A375 (cell line): Measurements from ENCODE around the gene KRTAP4-3. TPM values are rescaled to one million over a fixed set of nuclear protein-coding genes. Genes with fewer than 3 reads are reported as not detected.

Source experiments
- small RNA-seq: library from RNA; depleted of rRNA; stranded (forward); fragments of <200 nt; gene quantifications from one replicate; pipeline ENCODE3, GENCODE V24; 2014
- total RNA-seq: library from RNA; depleted of rRNA; stranded (reverse); fragments of >200 nt; shearing (Covaris generic); gene quantifications from 2 replicates; pipeline ENCODE4 v1.2.3, GENCODE V29; 2014; rRNA removed

Gene KRTAP4-3
- total RNA-seq: not detected in 2 replicates

GRCh38 chr17:41168121-41168520, at the start of gene KRTAP4-3:
Gene KRTAP4-3, minus strand, starts transcription at chr17:41168221. Its CDS starts 49 bp downstream, at chr17:41168172.

GRCh38 chr17:41189837-41190318, 21.9 kb upstream of the KRTAP4-3 start, which contains the start of gene KRTAP9-1:
Gene KRTAP9-1, plus strand, starts transcription at chr17:41189887. Its CDS starts 0 bp downstream, at chr17:41189887.

GRCh38 chr17:41184480-41184961, 16.5 kb upstream of the KRTAP4-3 start, which contains the start of gene KRTAP4-1:
Gene KRTAP4-1, minus strand, starts transcription at chr17:41184911. Its CDS starts 57 bp downstream, at chr17:41184854.

GRCh38 chr17:41177727-41178271, 9.8 kb upstream of the KRTAP4-3 start, which contains the start of gene KRTAP4-2:
Gene KRTAP4-2, minus strand, starts transcription at chr17:41178221. Its CDS starts 57 bp downstream, at chr17:41178164.

GRCh38 chr17:41160648-41161047, 7.4 kb downstream of the KRTAP4-3 start, which contains the start of gene KRTAP4-4:
Gene KRTAP4-4, minus strand, starts transcription at chr17:41160748. Its CDS starts 57 bp downstream, at chr17:41160691.

GRCh38 chr17:41149652-41149985, 18.4 kb downstream of the KRTAP4-3 start, which contains the start of gene KRTAP4-5:
Gene KRTAP4-5, minus strand, starts transcription at chr17:41149825. Its CDS starts 58 bp downstream, at chr17:41149767.

GRCh38 chr17:41140360-41141131, 27.5 kb downstream of the KRTAP4-3 start, which contains the start of gene KRTAP4-6:
Gene KRTAP4-6, minus strand, starts transcription at chr17:41140544. Its CDS starts 57 bp downstream, at chr17:41140487.

GRCh38 chr17:41123991-41124371, 44.0 kb downstream of the KRTAP4-3 start, which contains the start of gene KRTAP4-12:
Gene KRTAP4-12, minus strand, starts transcription at chr17:41124182. Its CDS starts 60 bp downstream, at chr17:41124122.

GRCh38 chr17:41117846-41118386, 50.1 kb downstream of the KRTAP4-3 start, which contains the start of gene KRTAP4-11:
Gene KRTAP4-11, minus strand, starts transcription at chr17:41118373. Its CDS starts 58 bp downstream, at chr17:41118315.

Small RNA genes within 50 kb of the gene (small RNA-seq; reads per million reads assigned to genes)
- not detected for gene KRTAP4-17P

Other genes starting within 250 kb of the KRTAP4-3 start
- 0.08 TPM in 1 of 2 replicates, not detected in the other for gene KRT23, start 230.6 kb downstream of the KRTAP4-3 start, total RNA-seq
- gene KRT39, start 201.3 kb downstream of the KRTAP4-3 start, total RNA-seq: not detected in 2 replicates
- gene KRT40, start 183.9 kb downstream of the KRTAP4-3 start, total RNA-seq: not detected in 2 replicates
- gene KRTAP3-3, start 174.1 kb downstream of the KRTAP4-3 start, total RNA-seq: not detected in 2 replicates
- gene KRTAP3-2, start 168.3 kb downstream of the KRTAP4-3 start, total RNA-seq: not detected in 2 replicates
- gene KRTAP3-1, start 159.1 kb downstream of the KRTAP4-3 start, total RNA-seq: not detected in 2 replicates
- gene KRTAP1-5, start 141.0 kb downstream of the KRTAP4-3 start, total RNA-seq: not detected in 2 replicates
- gene KRTAP1-4, start 138.0 kb downstream of the KRTAP4-3 start, total RNA-seq: not detected in 2 replicates
- gene KRTAP1-3, start 133.3 kb downstream of the KRTAP4-3 start, total RNA-seq: not detected in 2 replicates
- gene KRTAP1-1, start 126.8 kb downstream of the KRTAP4-3 start, total RNA-seq: not detected in 2 replicates
- not detected in 2 replicates for gene KRTAP2-1, start 120.9 kb downstream of the KRTAP4-3 start, total RNA-seq
- gene KRTAP2-2, start 113.0 kb downstream of the KRTAP4-3 start, total RNA-seq: not detected in 2 replicates
- gene KRTAP2-3, start 108.1 kb downstream of the KRTAP4-3 start, total RNA-seq: 0.29 TPM in 1 of 2 replicates, not detected in the other
- gene KRTAP2-4, start 102.3 kb downstream of the KRTAP4-3 start, total RNA-seq: not detected in 2 replicates
- gene KRTAP4-7, start 84.1 kb downstream of the KRTAP4-3 start, total RNA-seq: not detected in 2 replicates
- not detected in 2 replicates for gene KRTAP4-8, start 70.1 kb downstream of the KRTAP4-3 start, total RNA-seq
- not detected in 2 replicates for gene KRTAP4-16, start 66.0 kb downstream of the KRTAP4-3 start, total RNA-seq
- gene KRTAP4-9, start 62.8 kb downstream of the KRTAP4-3 start, total RNA-seq: not detected in 2 replicates
- not detected in 2 replicates for gene KRTAP4-11, start 49.8 kb downstream of the KRTAP4-3 start, total RNA-seq
- not detected in 2 replicates for gene KRTAP4-12, start 44.0 kb downstream of the KRTAP4-3 start, total RNA-seq
- gene KRTAP4-6, start 27.7 kb downstream of the KRTAP4-3 start, total RNA-seq: not detected in 2 replicates
- gene KRTAP4-5, start 18.4 kb downstream of the KRTAP4-3 start, total RNA-seq: not detected in 2 replicates
- gene KRTAP4-4, start 7.5 kb downstream of the KRTAP4-3 start, total RNA-seq: not detected in 2 replicates
- gene KRTAP4-2, start 10.0 kb upstream of the KRTAP4-3 start, total RNA-seq: not detected in 2 replicates
- gene KRTAP4-1, start 16.7 kb upstream of the KRTAP4-3 start, total RNA-seq: not detected in 2 replicates
- not detected in 2 replicates for gene KRTAP9-1, start 21.7 kb upstream of the KRTAP4-3 start, total RNA-seq
- gene KRTAP9-2, start 58.4 kb upstream of the KRTAP4-3 start, total RNA-seq: not detected in 2 replicates
- gene KRTAP9-3, start 64.2 kb upstream of the KRTAP4-3 start, total RNA-seq: not detected in 2 replicates
- gene KRTAP9-8, start 69.8 kb upstream of the KRTAP4-3 start, total RNA-seq: not detected in 2 replicates
- not detected in 2 replicates for gene KRTAP9-4, start 81.5 kb upstream of the KRTAP4-3 start, total RNA-seq
- gene KRTAP9-9, start 87.2 kb upstream of the KRTAP4-3 start, total RNA-seq: not detected in 2 replicates
- not detected in 2 replicates for gene KRTAP9-6, start 97.2 kb upstream of the KRTAP4-3 start, total RNA-seq
- not detected in 2 replicates for gene KRTAP9-7, start 107.5 kb upstream of the KRTAP4-3 start, total RNA-seq
- not detected in 2 replicates for gene KRTAP29-1, start 134.6 kb upstream of the KRTAP4-3 start, total RNA-seq
- gene KRTAP16-1, start 141.1 kb upstream of the KRTAP4-3 start, total RNA-seq: not detected in 2 replicates
- not detected in 2 replicates for gene KRTAP17-1, start 147.5 kb upstream of the KRTAP4-3 start, total RNA-seq
- gene KRT33A, start 182.6 kb upstream of the KRTAP4-3 start, total RNA-seq: not detected in 2 replicates
- 0.29 TPM in 1 of 2 replicates, not detected in the other for gene KRT33B, start 201.6 kb upstream of the KRTAP4-3 start, total RNA-seq
- gene KRT34, start 214.1 kb upstream of the KRTAP4-3 start, total RNA-seq: 0.23 and 0.77 TPM in 2 replicates
- gene KRT31, start 229.4 kb upstream of the KRTAP4-3 start, total RNA-seq: not detected in 2 replicates